HEK293 (cell line): ENCODE measurements around the gene ARFRP1.

Experiments used
- GLI2 ChIP-seq: fragments of 450-650 bp; formaldehyde crosslinking; IDR thresholded peaks from 2 replicates; pipeline ENCODE4; 2017; ENCODE audit warnings: missing biosample characterization, missing genetic modification characterization, low read depth, borderline replicate concordance
- IKZF3 ChIP-seq: fragments of 450-650 bp; IDR thresholded peaks from 2 replicates; pipeline ENCODE4 v1.5.0; 2018; ENCODE audit warnings: missing biosample characterization, mild to moderate bottlenecking, missing genetic modification characterization, moderate library complexity
- ZBTB8A ChIP-seq: fragments of 450-650 bp; formaldehyde crosslinking; IDR thresholded peaks from 2 replicates; pipeline ENCODE4 v1.5.1; 2016; ENCODE audit warnings: missing biosample characterization, missing genetic modification characterization
- ZNF157 ChIP-seq: fragments of 450-650 bp; formaldehyde crosslinking; IDR thresholded peaks from 2 replicates; pipeline ENCODE4 v1.5.1; 2016; ENCODE audit warnings: missing biosample characterization, missing genetic modification characterization
- ZNF658 ChIP-seq: fragments of 450-650 bp; formaldehyde crosslinking; IDR thresholded peaks from 2 replicates; pipeline ENCODE4; 2016; ENCODE audit warnings: missing biosample characterization, missing genetic modification characterization
- TF ChIP-seq, protein P1 (sequence below): fragments of 450-650 bp; formaldehyde crosslinking; IDR thresholded peaks from 2 replicates; pipeline ENCODE4 v1.5.1; 2016; ENCODE audit warnings: missing biosample characterization, missing genetic modification characterization
- TF ChIP-seq, protein P2 (sequence below): fragments of 450-650 bp; formaldehyde crosslinking; conservative IDR thresholded peaks from 2 replicates; pipeline ENCODE4 v1.5.1; 2016; ENCODE audit warnings: low read depth, missing biosample characterization, missing genetic modification characterization
- TF ChIP-seq, protein P3 (sequence below): fragments of 450-650 bp; formaldehyde crosslinking; IDR thresholded peaks from 2 replicates; pipeline ENCODE4 v1.5.1; 2017; ENCODE audit warnings: missing biosample characterization, missing genetic modification characterization
- TF ChIP-seq, protein P4 (sequence below): fragments of 450-650 bp; formaldehyde crosslinking; IDR thresholded peaks from 2 replicates; pipeline ENCODE4 v1.5.1; 2016; ENCODE audit warnings: missing biosample characterization, missing genetic modification characterization
- TF ChIP-seq, protein P5 (sequence below): fragments of 450-650 bp; IDR thresholded peaks from 2 replicates; pipeline ENCODE4 v1.5.1; 2018; ENCODE audit warnings: missing biosample characterization, missing genetic modification characterization
- TF ChIP-seq, protein P6 (sequence below): sonication (generic); formaldehyde crosslinking; IDR thresholded peaks from 2 replicates; pipeline ENCODE4 v1.8.1; 2022; ENCODE audit warnings: mild to moderate bottlenecking, moderate library complexity, missing genetic modification reagents
- TF ChIP-seq, protein P7 (sequence below): fragments of 450-650 bp; formaldehyde crosslinking; IDR thresholded peaks from 2 replicates; pipeline ENCODE4 v1.5.1; 2016; ENCODE audit warnings: missing biosample characterization, missing genetic modification characterization

DNA sequence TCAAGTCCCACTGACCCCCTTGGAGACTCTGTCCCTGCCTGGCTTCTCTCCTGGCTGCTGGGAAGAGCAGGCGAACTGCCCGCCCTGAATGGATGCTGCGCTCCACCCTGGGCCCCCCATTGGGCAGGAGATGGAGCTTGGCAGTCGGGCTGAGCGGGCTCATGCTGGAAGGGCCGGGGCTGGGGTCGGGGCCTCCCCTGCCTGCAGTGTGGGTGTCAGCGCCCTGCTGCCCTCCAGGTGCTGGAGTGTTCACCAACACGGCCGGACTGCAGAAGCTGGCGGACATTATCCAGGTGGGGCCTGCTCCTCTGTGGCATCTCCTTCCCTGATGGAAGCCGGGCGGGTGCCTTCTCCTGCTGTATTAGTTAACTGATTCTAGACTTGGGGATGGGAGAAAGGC lies 27.3 kb downstream of the ARFRP1 start:
- TF ChIP-seq, protein P1, sequence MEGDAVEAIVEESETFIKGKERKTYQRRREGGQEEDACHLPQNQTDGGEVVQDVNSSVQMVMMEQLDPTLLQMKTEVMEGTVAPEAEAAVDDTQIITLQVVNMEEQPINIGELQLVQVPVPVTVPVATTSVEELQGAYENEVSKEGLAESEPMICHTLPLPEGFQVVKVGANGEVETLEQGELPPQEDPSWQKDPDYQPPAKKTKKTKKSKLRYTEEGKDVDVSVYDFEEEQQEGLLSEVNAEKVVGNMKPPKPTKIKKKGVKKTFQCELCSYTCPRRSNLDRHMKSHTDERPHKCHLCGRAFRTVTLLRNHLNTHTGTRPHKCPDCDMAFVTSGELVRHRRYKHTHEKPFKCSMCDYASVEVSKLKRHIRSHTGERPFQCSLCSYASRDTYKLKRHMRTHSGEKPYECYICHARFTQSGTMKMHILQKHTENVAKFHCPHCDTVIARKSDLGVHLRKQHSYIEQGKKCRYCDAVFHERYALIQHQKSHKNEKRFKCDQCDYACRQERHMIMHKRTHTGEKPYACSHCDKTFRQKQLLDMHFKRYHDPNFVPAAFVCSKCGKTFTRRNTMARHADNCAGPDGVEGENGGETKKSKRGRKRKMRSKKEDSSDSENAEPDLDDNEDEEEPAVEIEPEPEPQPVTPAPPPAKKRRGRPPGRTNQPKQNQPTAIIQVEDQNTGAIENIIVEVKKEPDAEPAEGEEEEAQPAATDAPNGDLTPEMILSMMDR (tag by site-specific recombination), result no peak
- TF ChIP-seq, protein P2, sequence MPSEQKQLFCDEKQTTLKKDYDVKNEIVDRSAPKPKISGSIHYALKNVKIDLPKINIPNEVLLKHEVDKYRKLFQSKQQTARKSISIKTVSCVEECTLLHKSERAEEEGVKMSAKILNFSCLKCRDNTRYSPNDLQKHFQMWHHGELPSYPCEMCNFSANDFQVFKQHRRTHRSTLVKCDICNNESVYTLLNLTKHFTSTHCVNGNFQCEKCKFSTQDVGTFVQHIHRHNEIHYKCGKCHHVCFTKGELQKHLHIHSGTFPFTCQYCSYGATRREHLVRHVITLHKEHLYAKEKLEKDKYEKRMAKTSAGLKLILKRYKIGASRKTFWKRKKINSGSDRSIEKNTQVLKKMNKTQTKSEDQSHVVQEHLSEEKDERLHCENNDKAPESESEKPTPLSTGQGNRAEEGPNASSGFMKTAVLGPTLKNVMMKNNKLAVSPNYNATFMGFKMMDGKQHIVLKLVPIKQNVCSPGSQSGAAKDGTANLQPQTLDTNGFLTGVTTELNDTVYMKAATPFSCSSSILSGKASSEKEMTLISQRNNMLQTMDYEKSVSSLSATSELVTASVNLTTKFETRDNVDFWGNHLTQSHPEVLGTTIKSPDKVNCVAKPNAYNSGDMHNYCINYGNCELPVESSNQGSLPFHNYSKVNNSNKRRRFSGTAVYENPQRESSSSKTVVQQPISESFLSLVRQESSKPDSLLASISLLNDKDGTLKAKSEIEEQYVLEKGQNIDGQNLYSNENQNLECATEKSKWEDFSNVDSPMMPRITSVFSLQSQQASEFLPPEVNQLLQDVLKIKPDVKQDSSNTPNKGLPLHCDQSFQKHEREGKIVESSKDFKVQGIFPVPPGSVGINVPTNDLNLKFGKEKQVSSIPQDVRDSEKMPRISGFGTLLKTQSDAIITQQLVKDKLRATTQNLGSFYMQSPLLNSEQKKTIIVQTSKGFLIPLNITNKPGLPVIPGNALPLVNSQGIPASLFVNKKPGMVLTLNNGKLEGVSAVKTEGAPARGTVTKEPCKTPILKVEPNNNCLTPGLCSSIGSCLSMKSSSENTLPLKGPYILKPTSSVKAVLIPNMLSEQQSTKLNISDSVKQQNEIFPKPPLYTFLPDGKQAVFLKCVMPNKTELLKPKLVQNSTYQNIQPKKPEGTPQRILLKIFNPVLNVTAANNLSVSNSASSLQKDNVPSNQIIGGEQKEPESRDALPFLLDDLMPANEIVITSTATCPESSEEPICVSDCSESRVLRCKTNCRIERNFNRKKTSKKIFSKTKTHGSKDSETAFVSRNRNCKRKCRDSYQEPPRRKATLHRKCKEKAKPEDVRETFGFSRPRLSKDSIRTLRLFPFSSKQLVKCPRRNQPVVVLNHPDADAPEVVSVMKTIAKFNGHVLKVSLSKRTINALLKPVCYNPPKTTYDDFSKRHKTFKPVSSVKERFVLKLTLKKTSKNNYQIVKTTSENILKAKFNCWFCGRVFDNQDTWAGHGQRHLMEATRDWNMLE (tag by site-specific recombination), result no peak
- TF ChIP-seq, protein P3, sequence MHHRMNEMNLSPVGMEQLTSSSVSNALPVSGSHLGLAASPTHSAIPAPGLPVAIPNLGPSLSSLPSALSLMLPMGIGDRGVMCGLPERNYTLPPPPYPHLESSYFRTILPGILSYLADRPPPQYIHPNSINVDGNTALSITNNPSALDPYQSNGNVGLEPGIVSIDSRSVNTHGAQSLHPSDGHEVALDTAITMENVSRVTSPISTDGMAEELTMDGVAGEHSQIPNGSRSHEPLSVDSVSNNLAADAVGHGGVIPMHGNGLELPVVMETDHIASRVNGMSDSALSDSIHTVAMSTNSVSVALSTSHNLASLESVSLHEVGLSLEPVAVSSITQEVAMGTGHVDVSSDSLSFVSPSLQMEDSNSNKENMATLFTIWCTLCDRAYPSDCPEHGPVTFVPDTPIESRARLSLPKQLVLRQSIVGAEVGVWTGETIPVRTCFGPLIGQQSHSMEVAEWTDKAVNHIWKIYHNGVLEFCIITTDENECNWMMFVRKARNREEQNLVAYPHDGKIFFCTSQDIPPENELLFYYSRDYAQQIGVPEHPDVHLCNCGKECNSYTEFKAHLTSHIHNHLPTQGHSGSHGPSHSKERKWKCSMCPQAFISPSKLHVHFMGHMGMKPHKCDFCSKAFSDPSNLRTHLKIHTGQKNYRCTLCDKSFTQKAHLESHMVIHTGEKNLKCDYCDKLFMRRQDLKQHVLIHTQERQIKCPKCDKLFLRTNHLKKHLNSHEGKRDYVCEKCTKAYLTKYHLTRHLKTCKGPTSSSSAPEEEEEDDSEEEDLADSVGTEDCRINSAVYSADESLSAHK (tag by site-specific recombination), result no peak
- TF ChIP-seq, protein P4, sequence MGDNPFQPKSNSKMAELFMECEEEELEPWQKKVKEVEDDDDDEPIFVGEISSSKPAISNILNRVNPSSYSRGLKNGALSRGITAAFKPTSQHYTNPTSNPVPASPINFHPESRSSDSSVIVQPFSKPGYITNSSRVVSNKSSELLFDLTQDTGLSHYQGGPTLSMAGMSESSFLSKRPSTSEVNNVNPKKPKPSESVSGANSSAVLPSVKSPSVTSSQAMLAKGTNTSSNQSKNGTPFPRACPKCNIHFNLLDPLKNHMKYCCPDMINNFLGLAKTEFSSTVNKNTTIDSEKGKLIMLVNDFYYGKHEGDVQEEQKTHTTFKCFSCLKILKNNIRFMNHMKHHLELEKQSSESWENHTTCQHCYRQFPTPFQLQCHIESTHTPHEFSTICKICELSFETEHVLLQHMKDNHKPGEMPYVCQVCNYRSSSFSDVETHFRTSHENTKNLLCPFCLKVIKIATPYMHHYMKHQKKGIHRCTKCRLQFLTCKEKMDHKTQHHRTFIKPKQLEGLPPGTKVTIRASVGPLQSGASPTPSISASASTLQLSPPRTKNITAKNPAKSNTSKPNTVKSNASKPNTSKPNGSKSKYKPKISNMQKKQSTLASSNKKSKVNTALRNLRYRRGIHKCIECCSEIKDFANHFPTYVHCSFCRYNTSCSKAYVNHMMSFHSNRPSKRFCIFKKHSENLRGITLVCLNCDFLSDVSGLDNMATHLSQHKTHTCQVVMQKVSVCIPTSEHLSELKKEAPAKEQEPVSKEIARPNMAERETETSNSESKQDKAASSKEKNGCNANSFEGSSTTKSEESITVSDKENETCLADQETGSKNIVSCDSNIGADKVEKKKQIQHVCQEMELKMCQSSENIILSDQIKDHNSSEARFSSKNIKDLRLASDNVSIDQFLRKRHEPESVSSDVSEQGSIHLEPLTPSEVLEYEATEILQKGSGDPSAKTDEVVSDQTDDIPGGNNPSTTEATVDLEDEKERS (tag by site-specific recombination), result no peak
- no peak for TF ChIP-seq IKZF3 (tag by site-specific recombination)
- TF ChIP-seq, protein P5, sequence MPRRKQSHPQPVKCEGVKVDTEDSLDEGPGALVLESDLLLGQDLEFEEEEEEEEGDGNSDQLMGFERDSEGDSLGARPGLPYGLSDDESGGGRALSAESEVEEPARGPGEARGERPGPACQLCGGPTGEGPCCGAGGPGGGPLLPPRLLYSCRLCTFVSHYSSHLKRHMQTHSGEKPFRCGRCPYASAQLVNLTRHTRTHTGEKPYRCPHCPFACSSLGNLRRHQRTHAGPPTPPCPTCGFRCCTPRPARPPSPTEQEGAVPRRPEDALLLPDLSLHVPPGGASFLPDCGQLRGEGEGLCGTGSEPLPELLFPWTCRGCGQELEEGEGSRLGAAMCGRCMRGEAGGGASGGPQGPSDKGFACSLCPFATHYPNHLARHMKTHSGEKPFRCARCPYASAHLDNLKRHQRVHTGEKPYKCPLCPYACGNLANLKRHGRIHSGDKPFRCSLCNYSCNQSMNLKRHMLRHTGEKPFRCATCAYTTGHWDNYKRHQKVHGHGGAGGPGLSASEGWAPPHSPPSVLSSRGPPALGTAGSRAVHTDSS (tag by site-specific recombination), result no peak
- TF ChIP-seq, protein P6, sequence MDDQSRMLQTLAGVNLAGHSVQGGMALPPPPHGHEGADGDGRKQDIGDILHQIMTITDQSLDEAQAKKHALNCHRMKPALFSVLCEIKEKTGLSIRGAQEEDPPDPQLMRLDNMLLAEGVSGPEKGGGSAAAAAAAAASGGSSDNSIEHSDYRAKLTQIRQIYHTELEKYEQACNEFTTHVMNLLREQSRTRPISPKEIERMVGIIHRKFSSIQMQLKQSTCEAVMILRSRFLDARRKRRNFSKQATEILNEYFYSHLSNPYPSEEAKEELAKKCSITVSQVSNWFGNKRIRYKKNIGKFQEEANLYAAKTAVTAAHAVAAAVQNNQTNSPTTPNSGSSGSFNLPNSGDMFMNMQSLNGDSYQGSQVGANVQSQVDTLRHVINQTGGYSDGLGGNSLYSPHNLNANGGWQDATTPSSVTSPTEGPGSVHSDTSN (CRISPR knock-in tag), result no peak
- TF ChIP-seq ZBTB8A, result no peak
- no peak for TF ChIP-seq ZNF157 (tag by site-specific recombination)
- no peak for TF ChIP-seq ZNF658 (tag by site-specific recombination)
- TF ChIP-seq GLI2 (tag by site-specific recombination), result no peak
- TF ChIP-seq, protein P7, sequence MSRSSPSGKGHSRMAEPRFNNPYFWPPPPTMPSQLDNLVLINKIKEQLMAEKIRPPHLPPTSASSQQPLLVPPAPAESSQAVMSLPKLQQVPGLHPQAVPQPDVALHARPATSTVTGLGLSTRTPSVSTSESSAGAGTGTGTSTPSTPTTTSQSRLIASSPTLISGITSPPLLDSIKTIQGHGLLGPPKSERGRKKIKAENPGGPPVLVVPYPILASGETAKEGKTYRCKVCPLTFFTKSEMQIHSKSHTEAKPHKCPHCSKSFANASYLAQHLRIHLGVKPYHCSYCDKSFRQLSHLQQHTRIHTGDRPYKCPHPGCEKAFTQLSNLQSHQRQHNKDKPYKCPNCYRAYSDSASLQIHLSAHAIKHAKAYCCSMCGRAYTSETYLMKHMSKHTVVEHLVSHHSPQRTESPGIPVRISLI, result no peak
